ENCODE results near the gene ART1.

Gene ART1

GRCh38 chr11:3660960-3661359, 16.0 kb downstream of the ART1 start:
- no peak overlapping the region for H3K4me3 ChIP-seq (IDR thresholded peaks at IDR 0.05; ENCODE audit: insufficient read depth, low read depth, low read length)
- no peaks in the 10 kb centered on the region for H3K79me2 ChIP-seq (ENCODE audit: insufficient read depth, low read depth)
- H3K27ac ChIP-seq, result no peak overlapping the region
- H3K36me3 ChIP-seq (ENCODE audit: insufficient read depth), result no peaks in the 10 kb centered on the region
- no peaks in the 10 kb centered on the region for H4K20me1 ChIP-seq (ENCODE audit: insufficient read depth)
- H3K4me1 ChIP-seq (ENCODE audit: low read depth, poor library complexity, severe bottlenecking), result no peaks in the 10 kb centered on the region
- no peaks in the 10 kb centered on the region for H3K27me3 ChIP-seq (ENCODE audit: insufficient read depth, low read depth)
- H2AFZ ChIP-seq (ENCODE audit: low read depth), result no peak overlapping the region
- no peak overlapping the region for H3K9ac ChIP-seq
- no peak overlapping the region for H3K4me2 ChIP-seq
- TF ChIP-seq CTCF (conservative IDR thresholded peaks at IDR 0.05; ENCODE audit: low read depth, low read length), result no peak

- Histone ChIP-seq H3K79me2 (ENCODE audit: insufficient read depth, low read depth) (no peaks in the 10 kb centered on the region), H4K20me1 (ENCODE audit: insufficient read depth) (no peaks in the 10 kb centered on the region), H3K4me1 (ENCODE audit: low read depth, poor library complexity, severe bottlenecking) (no peaks in the 10 kb centered on the region), H3K27ac (no peak overlapping the region), H3K4me2 (no peak overlapping the region), H2AFZ (ENCODE audit: low read depth) (no peak overlapping the region), H3K27me3 (ENCODE audit: insufficient read depth, low read depth) (no peaks in the 10 kb centered on the region), H3K36me3 (ENCODE audit: insufficient read depth) (no peaks in the 10 kb centered on the region), H3K4me3 (IDR thresholded peaks at IDR 0.05; ENCODE audit: insufficient read depth, low read depth, low read length) (no peak overlapping the region), H3K9ac (no peak overlapping the region)
- TF ChIP-seq CTCF (conservative IDR thresholded peaks at IDR 0.05; ENCODE audit: low read depth, low read length), result no peak
Observed at GRCh38 chr11:3662856-3663255, 17.9 kb downstream of the ART1 start.

- Histone ChIP-seq H4K20me1 (ENCODE audit: insufficient read depth) (no peaks in the 10 kb centered on the region), H2AFZ (ENCODE audit: low read depth) (no peak overlapping the region), H3K36me3 (ENCODE audit: insufficient read depth) (no peaks in the 10 kb centered on the region), H3K27ac (no peak overlapping the region), H3K4me3 (IDR thresholded peaks at IDR 0.05; ENCODE audit: insufficient read depth, low read depth, low read length) (no peak overlapping the region), H3K9ac (no peak overlapping the region), H3K4me1 (ENCODE audit: low read depth, poor library complexity, severe bottlenecking) (no peaks in the 10 kb centered on the region), H3K79me2 (ENCODE audit: insufficient read depth, low read depth) (no peaks in the 10 kb centered on the region), H3K4me2 (no peak overlapping the region), H3K27me3 (ENCODE audit: insufficient read depth, low read depth) (no peaks in the 10 kb centered on the region)
- TF ChIP-seq CTCF (conservative IDR thresholded peaks at IDR 0.05; ENCODE audit: low read depth, low read length), result no peak
Observed at GRCh38 chr11:3664032-3664630, 19.2 kb downstream of the ART1 start.

- no peak overlapping the region for H2AFZ ChIP-seq (ENCODE audit: low read depth)
- no peak overlapping the region for H3K4me3 ChIP-seq (IDR thresholded peaks at IDR 0.05; ENCODE audit: insufficient read depth, low read depth, low read length)
- no peaks in the 10 kb centered on the region for H3K27me3 ChIP-seq (ENCODE audit: insufficient read depth, low read depth)
- no peak overlapping the region for H3K4me2 ChIP-seq
- H3K27ac ChIP-seq, result no peak overlapping the region
- no peaks in the 10 kb centered on the region for H3K36me3 ChIP-seq (ENCODE audit: insufficient read depth)
- H3K4me1 ChIP-seq (ENCODE audit: low read depth, poor library complexity, severe bottlenecking), result no peaks in the 10 kb centered on the region
- H3K79me2 ChIP-seq (ENCODE audit: insufficient read depth, low read depth), result no peaks in the 10 kb centered on the region
- H4K20me1 ChIP-seq (ENCODE audit: insufficient read depth), result no peaks in the 10 kb centered on the region
- no peak overlapping the region for H3K9ac ChIP-seq
- no peak for TF ChIP-seq CTCF (conservative IDR thresholded peaks at IDR 0.05; ENCODE audit: low read depth, low read length)
Observed at GRCh38 chr11:3665336-3666022, 20.6 kb downstream of the ART1 start.

Measured in KMS-11 (cell line).